Neuronal stem cell (in vitro differentiated cells): ENCODE results near the gene PEX14.

Experiments
- DNase-seq: peaks from one replicate; pipeline ENCODE4 v3.0.0-alpha.2; 2013; ENCODE audit warnings: low spot score
- H2AFZ ChIP-seq: one replicate; pipeline ENCODE4 v1.6.1; 2013; ENCODE audit warnings: mild to moderate bottlenecking, low read length, inconsistent platforms
- H2AK5ac ChIP-seq: 2 replicates; pipeline ENCODE4 v1.6.1; 2013; ENCODE audit warnings: low read depth, mild to moderate bottlenecking, inconsistent platforms, low read length, moderate library complexity, mixed read lengths
- H2BK120ac ChIP-seq: 2 replicates; pipeline ENCODE4 v1.6.1; 2013; ENCODE audit warnings: low read depth, mild to moderate bottlenecking, inconsistent platforms, low read length, moderate library complexity, mixed read lengths
- H2BK12ac ChIP-seq: one replicate; pipeline ENCODE4 v1.6.1; 2013; ENCODE audit warnings: low read length, inconsistent platforms
- H2BK15ac ChIP-seq: 2 replicates; pipeline ENCODE4 v1.6.1; 2013; ENCODE audit warnings: mild to moderate bottlenecking, low read length, inconsistent platforms, mixed read lengths
- H2BK5ac ChIP-seq: one replicate; pipeline ENCODE4 v1.6.1; 2013; ENCODE audit warnings: inconsistent platforms, mild to moderate bottlenecking, low read length, moderate library complexity
- H3K14ac ChIP-seq: one replicate; pipeline ENCODE4 v1.6.1; 2013; ENCODE audit warnings: low read length, inconsistent platforms
- H3K18ac ChIP-seq: 2 replicates; pipeline ENCODE4 v1.6.1; 2013; ENCODE audit warnings: low read length, inconsistent platforms
- H3K23ac ChIP-seq: 2 replicates; pipeline ENCODE4 v1.6.1; 2013; ENCODE audit warnings: low read depth, mild to moderate bottlenecking, mixed read lengths, low read length, inconsistent platforms; ENCODE audit not compliant: poor library complexity
- H3K27ac ChIP-seq: replicated peaks from 3 replicates; pipeline ENCODE4 v1.5.1; 2013; ENCODE audit warnings: low read length, inconsistent platforms
- H3K27me3 ChIP-seq, 3 experiments: 2 replicates each; pipeline ENCODE4 v1.6.1; 2013; ENCODE audit warnings: low read length in 3 of 3, mild to moderate bottlenecking in 2 of 3, inconsistent platforms in 1 of 3, low read depth in 1 of 3, mixed read lengths in 1 of 3, moderate library complexity in 1 of 3; ENCODE audit not compliant: control insufficient read depth in 3 of 3, insufficient read depth in 3 of 3
- H3K36me3 ChIP-seq, 2 donors: replicated peaks in 1 of 2; 2 replicates each; pipeline ENCODE4 v1.6.1; 2013; ENCODE audit warnings: low read length in 2 of 2; ENCODE audit not compliant: control insufficient read depth in 2 of 2, insufficient read depth in 2 of 2
- H3K4ac ChIP-seq: 2 replicates; pipeline ENCODE4 v1.6.1; 2013; ENCODE audit warnings: inconsistent platforms, mild to moderate bottlenecking, low read length, moderate library complexity
- H3K4me1 ChIP-seq, 2 donors: 1 replicate in 1 of 2; 2 replicates in 1 of 2; pipeline ENCODE4 v1.6.1; 2013; ENCODE audit warnings: low read length in 2 of 2, low read depth in 1 of 2; ENCODE audit not compliant: control insufficient read depth in 2 of 2, insufficient read depth in 1 of 2
- H3K4me2 ChIP-seq: one replicate; pipeline ENCODE4 v1.6.1; 2013; ENCODE audit warnings: mild to moderate bottlenecking, low read length, inconsistent platforms; ENCODE audit not compliant: insufficient read depth, poor library complexity, severe bottlenecking
- H3K4me3 ChIP-seq, 2 donors: 2 replicates each; pipeline ENCODE4 v1.5.1; 2013; ENCODE audit warnings: low read length in 2 of 2, mild to moderate bottlenecking in 2 of 2, inconsistent platforms in 1 of 2, moderate library complexity in 1 of 2
- H3K79me1 ChIP-seq: one replicate; pipeline ENCODE4 v1.6.1; 2013; ENCODE audit warnings: low read depth, mild to moderate bottlenecking, inconsistent platforms, low read length, moderate library complexity
- H3K9ac ChIP-seq: one replicate; pipeline ENCODE4 v1.6.1; 2013; ENCODE audit warnings: mild to moderate bottlenecking, low read depth, low read length, inconsistent platforms; ENCODE audit not compliant: poor library complexity
- H3K9me3 ChIP-seq, 2 donors: replicated peaks in 1 of 2; 2 replicates each; pipeline versions ENCODE3 to v1.6.1; 2013; ENCODE audit warnings: low read length in 2 of 2, mild to moderate bottlenecking in 2 of 2, inconsistent platforms in 1 of 2, low read depth in 1 of 2, mixed read lengths in 1 of 2, moderate library complexity in 1 of 2; ENCODE audit not compliant: control insufficient read depth in 2 of 2, insufficient read depth in 1 of 2
- H4K8ac ChIP-seq: one replicate; pipeline ENCODE4 v1.6.1; 2013; ENCODE audit warnings: low read depth, mild to moderate bottlenecking, inconsistent platforms, low read length, moderate library complexity
- H4K91ac ChIP-seq: one replicate; pipeline ENCODE4 v1.6.1; 2013; ENCODE audit warnings: low read length, low read depth, mild to moderate bottlenecking, inconsistent platforms; ENCODE audit not compliant: poor library complexity
- WGBS, 2 donors: extraction: QIAGEN DNeasy Blood & Tissue Kit; methylation state at CpG; one replicate each; pipeline ENCODE4 v1.1.7; 2013; ENCODE audit warnings: missing lambda C conversion rate in 2 of 2, mixed read lengths in 1 of 2; ENCODE audit not compliant: insufficient read length in 2 of 2, insufficient replicate concordance in 1 of 2; ENCODE audit errors: extremely low coverage in 2 of 2; 5-methylcytosine and 5-hydroxymethylcytosine counted together

PEX14 gene

GRCh38 chr1:10646347-10646861 lies 171.7 kb downstream of the PEX14 start:
- Histone ChIP-seq H4K91ac (no peak overlapping the region), H3K23ac (peak overlapping the region; percentile 29), H3K4me1 (peaks cover 26 to 30% of the 10 kb centered on the region in 2 donors), H3K36me3 (peaks cover 0 to 3% of the 10 kb centered on the region in 2 donors), H3K4ac (no peak overlapping the region), H3K79me1 (peaks cover 4% of the 10 kb centered on the region), H2BK15ac (no peak overlapping the region), H2BK5ac (peak overlapping the region; percentile 66), H3K4me3 (no peak overlapping the region), H3K27me3 (peaks cover 0 to 9% (median 0%) of the 10 kb centered on the region in 3 experiments), H3K27ac (no peak overlapping the region), H2AK5ac (peak overlapping the region; percentile 51), H3K18ac (peak overlapping the region; percentile 76), H2BK120ac (no peak overlapping the region), H3K14ac (peak overlapping the region; percentile 21), H2BK12ac (peak overlapping the region; percentile 59), H2AFZ (no peak overlapping the region), H3K9ac (peak overlapping the region; percentile 68), H3K4me2 (no peak overlapping the region), H3K9me3 (no peaks in the 10 kb centered on the region), H4K8ac (no peak overlapping the region)
- no peak for DNase-seq
- WGBS, 2 donors = no CpG with 5 or more reads among the region's 12 CpGs

GRCh38 chr1:10647414-10648170 lies 172.8 kb downstream of the PEX14 start:
- no peak overlapping the region for H3K4me2 ChIP-seq
- H4K91ac ChIP-seq = no peak overlapping the region
- H2AFZ ChIP-seq = no peak overlapping the region
- H2AK5ac ChIP-seq = peak overlapping the region; percentile 33
- H2BK5ac ChIP-seq = no peak overlapping the region
- no peaks in the 10 kb centered on the region for H3K9me3 ChIP-seq
- no peak overlapping the region for H3K4ac ChIP-seq
- H3K9ac ChIP-seq = peak overlapping the region; percentile 2
- peak overlapping the region; percentile 19 for H2BK120ac ChIP-seq
- H3K36me3 ChIP-seq = peaks cover 0 to 3% of the 10 kb centered on the region in 2 donors
- H2BK12ac ChIP-seq = peak overlapping the region; percentile 65
- H3K4me1 ChIP-seq = peaks cover 33 to 34% of the 10 kb centered on the region in 2 donors
- H3K18ac ChIP-seq = peak overlapping the region; percentile 25
- H3K4me3 ChIP-seq = no peak overlapping the region
- WGBS, 2 donors = no CpG with 5 or more reads among the region's 38 CpGs
- no peak overlapping the region for H3K27ac ChIP-seq
- peak overlapping the region; percentile 22 for H3K23ac ChIP-seq
- peak overlapping the region; percentile 13 for H3K14ac ChIP-seq
- peaks cover 3% of the 10 kb centered on the region for H3K79me1 ChIP-seq
- DNase-seq = no peak
- H4K8ac ChIP-seq = no peak overlapping the region
- H3K27me3 ChIP-seq = peaks cover 0 to 9% (median 0%) of the 10 kb centered on the region in 3 experiments
- H2BK15ac ChIP-seq = peak overlapping the region; percentile 44

GRCh38 chr1:10648689-10649516 lies 174.2 kb downstream of the PEX14 start:
- Histone ChIP-seq H2BK5ac (peak overlapping the region; percentile 9), H2AFZ (peak overlapping the region; percentile 87), H3K9ac (peak overlapping the region; percentile 64), H3K79me1 (peaks cover 3% of the 10 kb centered on the region), H2BK12ac (peak overlapping the region; percentile 88), H2BK120ac (peak overlapping the region; percentile 16), H3K4me1 (peaks cover 33 to 34% of the 10 kb centered on the region in 2 donors), H3K23ac (no peak overlapping the region), H4K8ac (no peak overlapping the region), H2BK15ac (peak overlapping the region; percentile 89), H2AK5ac (peak overlapping the region; percentile 33), H3K4ac (no peak overlapping the region), H3K27ac (peak overlapping the region; percentile 90), H3K14ac (peak overlapping the region; percentile 94), H4K91ac (no peak overlapping the region), H3K27me3 (peaks cover 0 to 9% (median 0%) of the 10 kb centered on the region in 3 experiments), H3K9me3 (no peaks in the 10 kb centered on the region), H3K4me3 (no peak overlapping the region), H3K4me2 (peak overlapping the region; percentile 73), H3K36me3 (peaks cover 0 to 5% of the 10 kb centered on the region in 2 donors), H3K18ac (peak overlapping the region; percentile 82)
- WGBS, 2 donors = no CpG with 5 or more reads among the region's 32 CpGs
- peak; percentile 51 for DNase-seq
